GM12878 (cell line): Measurements from ENCODE around the gene ACSL3.

Source experiments
- BRCA1 ChIP-seq: IDR thresholded peaks from 2 replicates; pipeline ENCODE4 v1.6.1; 2011; ENCODE audit warnings: low read depth, low read length, improper control_type of control experiment
- EP300 ChIP-seq, 2 experiments: fragments of 150-350 bp in 1 of 2; IDR thresholded peaks; 2 replicates each; pipeline ENCODE4 v1.6.1; 2011 to 2012; ENCODE audit warnings: low read depth in 2 of 2, low read length in 2 of 2, borderline replicate concordance in 1 of 2, improper control_type of control experiment in 1 of 2, inconsistent platforms in 1 of 2; ENCODE audit not compliant: control insufficient read depth in 1 of 2
- NRF1 ChIP-seq: conservative IDR thresholded peaks from 2 replicates; pipeline ENCODE4 v1.6.1; 2011; ENCODE audit warnings: mild to moderate bottlenecking, low read depth, low read length, improper control_type of control experiment
- RCOR1 ChIP-seq: conservative IDR thresholded peaks from 2 replicates; pipeline ENCODE4 v1.6.1; 2012; ENCODE audit warnings: low read depth, low read length, improper control_type of control experiment
- RFX5 ChIP-seq: IDR thresholded peaks from 2 replicates; pipeline ENCODE4 v1.6.1; 2011; ENCODE audit warnings: low read depth, low read length, improper control_type of control experiment
- TF ChIP-seq, protein P1 (sequence below), 3 experiments: IDR thresholded peaks in 2 of 3; conservative IDR thresholded peaks in 1 of 3; 2 replicates each; pipeline ENCODE4 v1.5.1; 2011; ENCODE audit warnings: low read depth in 3 of 3, low read length in 3 of 3, mild to moderate bottlenecking in 3 of 3, control low read depth in 2 of 3, moderate library complexity in 2 of 3, inconsistent platforms in 1 of 3, mixed read lengths in 1 of 3; ENCODE audit not compliant: control insufficient read depth in 2 of 3, insufficient read depth in 1 of 3; ENCODE audit errors: extremely low read depth in 1 of 3
- TF ChIP-seq, protein P2 (sequence below): IDR thresholded peaks from 2 replicates; pipeline ENCODE4 v1.6.1; 2011; ENCODE audit warnings: low read depth, mild to moderate bottlenecking, low read length, moderate library complexity, borderline replicate concordance; ENCODE audit errors: extremely low read depth

DNA sequence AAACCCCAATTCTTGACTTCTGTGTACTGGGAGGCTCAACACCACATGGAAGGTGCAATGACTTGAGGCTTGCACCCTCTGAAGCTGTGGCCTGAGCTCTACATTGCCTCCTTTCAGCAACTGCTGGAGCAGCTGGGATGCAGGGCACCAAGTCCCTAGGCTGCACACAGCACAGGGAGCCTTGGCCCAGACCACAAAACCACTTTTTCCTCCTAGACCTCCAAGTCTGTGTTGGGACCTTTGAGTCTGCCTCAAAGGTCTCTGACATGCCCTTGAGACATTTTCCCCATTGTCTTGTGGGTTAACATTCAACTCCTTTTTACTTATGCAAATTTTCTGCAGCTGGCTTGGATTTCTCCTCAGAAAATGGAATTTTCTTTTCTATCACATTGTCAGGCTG lies 128.6 kb downstream of the ACSL3 start:
- TF ChIP-seq, protein P1, sequence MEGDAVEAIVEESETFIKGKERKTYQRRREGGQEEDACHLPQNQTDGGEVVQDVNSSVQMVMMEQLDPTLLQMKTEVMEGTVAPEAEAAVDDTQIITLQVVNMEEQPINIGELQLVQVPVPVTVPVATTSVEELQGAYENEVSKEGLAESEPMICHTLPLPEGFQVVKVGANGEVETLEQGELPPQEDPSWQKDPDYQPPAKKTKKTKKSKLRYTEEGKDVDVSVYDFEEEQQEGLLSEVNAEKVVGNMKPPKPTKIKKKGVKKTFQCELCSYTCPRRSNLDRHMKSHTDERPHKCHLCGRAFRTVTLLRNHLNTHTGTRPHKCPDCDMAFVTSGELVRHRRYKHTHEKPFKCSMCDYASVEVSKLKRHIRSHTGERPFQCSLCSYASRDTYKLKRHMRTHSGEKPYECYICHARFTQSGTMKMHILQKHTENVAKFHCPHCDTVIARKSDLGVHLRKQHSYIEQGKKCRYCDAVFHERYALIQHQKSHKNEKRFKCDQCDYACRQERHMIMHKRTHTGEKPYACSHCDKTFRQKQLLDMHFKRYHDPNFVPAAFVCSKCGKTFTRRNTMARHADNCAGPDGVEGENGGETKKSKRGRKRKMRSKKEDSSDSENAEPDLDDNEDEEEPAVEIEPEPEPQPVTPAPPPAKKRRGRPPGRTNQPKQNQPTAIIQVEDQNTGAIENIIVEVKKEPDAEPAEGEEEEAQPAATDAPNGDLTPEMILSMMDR (IDR thresholded peaks at IDR 0.05 in 2 of 3, conservative IDR thresholded peaks at IDR 0.05 in 1 of 3; ENCODE audit: control insufficient read depth in 2 of 3, extremely low read depth in 1 of 3, insufficient read depth in 1 of 3, low read depth in 3 of 3, low read length in 3 of 3), result no peak
- no peak for TF ChIP-seq NRF1
- TF ChIP-seq BRCA1, result no peak
- no peak for TF ChIP-seq EP300 (IDR thresholded peaks at IDR 0.05; ENCODE audit: borderline replicate concordance in 1 of 2, control insufficient read depth in 1 of 2, low read depth in 2 of 2, low read length in 2 of 2)
- no peak for TF ChIP-seq RCOR1
- TF ChIP-seq, protein P2, sequence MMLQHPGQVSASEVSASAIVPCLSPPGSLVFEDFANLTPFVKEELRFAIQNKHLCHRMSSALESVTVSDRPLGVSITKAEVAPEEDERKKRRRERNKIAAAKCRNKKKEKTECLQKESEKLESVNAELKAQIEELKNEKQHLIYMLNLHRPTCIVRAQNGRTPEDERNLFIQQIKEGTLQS, result no peak
- TF ChIP-seq RFX5, result no peak
